H1 (cell line): ENCODE results near the gene MRTFA. TPM values are rescaled to one million over a fixed set of nuclear protein-coding genes. Genes with fewer than 3 reads are reported as not detected.

Experiments used
- CTCF ChIA-PET: fragments of 300-600 bp; sonication (Branson Sonifier 250); formaldehyde crosslinking; loops from one replicate; lab custom pipeline; 2021; ENCODE audit not compliant: partially characterized antibody; lab: Charles Lee
- POLR2A ChIA-PET: fragments of 300-600 bp; sonication (Branson Sonifier 250); formaldehyde crosslinking; loops from one replicate; lab custom pipeline; 2021; ENCODE audit warnings: inconsistent platforms; ENCODE audit not compliant: partially characterized antibody; lab: Charles Lee
- DNase-seq, 2 experiments: peaks; one replicate each; pipeline versions ENCODE4 v3.0.0 to v3.0.0-alpha.2; 2010 to 2022; ENCODE audit warnings: low spot score in 2 of 2, low read depth in 1 of 2, mixed read lengths in 1 of 2
- FAIRE-seq: peaks from 2 replicates; lab custom pipeline; 2011; peaks lifted over from hg19 to GRCh38; lab: Jason Lieb, UNC
- H2AFZ ChIP-seq: 2 replicates; pipeline ENCODE4 v1.8.1; 2012; ENCODE audit warnings: low read length, inconsistent platforms
- H2AK5ac ChIP-seq: 2 replicates; pipeline ENCODE4 v1.6.1; 2013; ENCODE audit warnings: low read depth, low read length
- H2BK120ac ChIP-seq: replicated peaks from 2 replicates; pipeline ENCODE3; 2013; ENCODE audit warnings: low read depth, low read length, inconsistent platforms
- H2BK12ac ChIP-seq: 2 replicates; pipeline ENCODE4 v1.6.1; 2013; ENCODE audit warnings: low read depth, low read length
- H2BK15ac ChIP-seq: 2 replicates; pipeline ENCODE4 v1.6.1; 2013; ENCODE audit warnings: low read length
- H2BK20ac ChIP-seq: 2 replicates; pipeline ENCODE4 v1.6.1; 2013; ENCODE audit warnings: low read length
- H2BK5ac ChIP-seq: 2 replicates; pipeline ENCODE4 v1.6.1; 2013; ENCODE audit warnings: low read depth, low read length
- H3K14ac ChIP-seq: 2 replicates; pipeline ENCODE4 v1.6.1; 2013; ENCODE audit warnings: inconsistent platforms; ENCODE audit not compliant: insufficient read length
- H3K18ac ChIP-seq: 2 replicates; pipeline ENCODE4 v1.6.1; 2013; ENCODE audit warnings: low read length; ENCODE audit errors: extremely low read depth
- H3K23ac ChIP-seq: 2 replicates; pipeline ENCODE4 v1.6.1; 2013; ENCODE audit warnings: inconsistent platforms; ENCODE audit not compliant: insufficient read length
- H3K23me2 ChIP-seq: 2 replicates; pipeline ENCODE4 v1.6.1; 2013; ENCODE audit warnings: low read depth, low read length
- H3K27ac ChIP-seq: 2 replicates; pipeline ENCODE4 v1.6.1; 2011; ENCODE audit warnings: low read depth, low read length, inconsistent platforms
- H3K27me3 ChIP-seq, 4 experiments: replicated peaks in 1 of 4; 1 replicate in 1 of 4; 2 replicates in 3 of 4; pipeline versions ENCODE4 v1.6.1 to v1.8.1; 2011 to 2013; ENCODE audit warnings: low read length in 3 of 4, mild to moderate bottlenecking in 3 of 4, inconsistent platforms in 2 of 4, mixed read lengths in 2 of 4, moderate library complexity in 1 of 4; ENCODE audit not compliant: control insufficient read depth in 3 of 4, insufficient read depth in 3 of 4; ENCODE audit errors: extremely low read depth in 1 of 4
- H3K36me3 ChIP-seq, 4 experiments: 2 replicates each; pipeline versions ENCODE4 v1.6.1 to v1.8.1; 2011 to 2013; ENCODE audit warnings: mild to moderate bottlenecking in 4 of 4, low read length in 3 of 4, moderate library complexity in 2 of 4, control low read depth in 1 of 4, inconsistent platforms in 1 of 4; ENCODE audit not compliant: insufficient read depth in 4 of 4, control insufficient read depth in 2 of 4
- H3K4ac ChIP-seq: replicated peaks from 2 replicates; pipeline ENCODE3; 2013; ENCODE audit warnings: low read length, low read depth, mixed read lengths, inconsistent platforms; ENCODE audit not compliant: insufficient read length
- H3K4me1 ChIP-seq, 4 experiments: replicated peaks in 1 of 4; 1 replicate in 1 of 4; 2 replicates in 3 of 4; pipeline versions ENCODE4 v1.6.1 to v1.8.1; 2011 to 2013; ENCODE audit warnings: low read length in 3 of 4, inconsistent platforms in 2 of 4, mixed read lengths in 1 of 4; ENCODE audit not compliant: insufficient read depth in 4 of 4, control insufficient read depth in 3 of 4
- H3K4me2 ChIP-seq, 2 experiments: 2 replicates each; pipeline versions ENCODE4 v1.6.1 to v1.8.1; 2011 to 2013; ENCODE audit warnings: low read depth in 2 of 2, low read length in 2 of 2, control low read depth in 1 of 2, inconsistent platforms in 1 of 2, mild to moderate bottlenecking in 1 of 2; ENCODE audit not compliant: insufficient read depth in 1 of 2
- H3K4me3 ChIP-seq, 4 experiments: fragments of 200-600, 300-600 bp in 1 of 4; sonication (generic), shearing (Covaris generic), sonication (Bioruptor Twin) in 1 of 4; 2 replicates each; pipeline versions ENCODE4 v1.5.1 to v1.8.1; 2011 to 2016; ENCODE audit warnings: low read length in 4 of 4, low read depth in 3 of 4, control low read depth in 2 of 4, inconsistent platforms in 2 of 4, mild to moderate bottlenecking in 2 of 4, mixed read lengths in 1 of 4, moderate library complexity in 1 of 4; ENCODE audit not compliant: insufficient read depth in 2 of 4; ENCODE audit errors: extremely low read depth in 1 of 4
- H3K56ac ChIP-seq: replicated peaks from 2 replicates; pipeline ENCODE3; 2013; ENCODE audit warnings: low read depth, mild to moderate bottlenecking, mixed read lengths, low read length, inconsistent platforms; ENCODE audit not compliant: insufficient read length
- H3K79me1 ChIP-seq: 2 replicates; pipeline ENCODE4 v1.6.1; 2013; ENCODE audit warnings: low read depth, low read length, control low read depth
- H3K79me2 ChIP-seq, 2 experiments: 2 replicates each; pipeline versions ENCODE4 v1.6.1 to v1.8.1; 2012 to 2013; ENCODE audit warnings: low read length in 2 of 2, mild to moderate bottlenecking in 2 of 2, inconsistent platforms in 1 of 2; ENCODE audit not compliant: insufficient read depth in 2 of 2, control insufficient read depth in 1 of 2
- H3K9ac ChIP-seq, 4 experiments: replicated peaks in 1 of 4; 1 replicate in 1 of 4; 2 replicates in 3 of 4; pipeline versions ENCODE4 v1.6.1 to v1.8.1; 2011 to 2013; ENCODE audit warnings: low read depth in 3 of 4, low read length in 3 of 4, control low read depth in 2 of 4, mild to moderate bottlenecking in 2 of 4, moderate library complexity in 2 of 4, inconsistent platforms in 1 of 4; ENCODE audit errors: extremely low read depth in 1 of 4
- H3K9me3 ChIP-seq, 2 experiments: 2 replicates each; pipeline versions ENCODE4 v1.6.1 to v1.8.1; 2012 to 2013; ENCODE audit warnings: mild to moderate bottlenecking in 2 of 2, moderate library complexity in 2 of 2, control low read depth in 1 of 2, inconsistent platforms in 1 of 2, low read depth in 1 of 2, low read length in 1 of 2, mixed read lengths in 1 of 2; ENCODE audit not compliant: insufficient read depth in 2 of 2
- H4K20me1 ChIP-seq, 2 experiments: replicated peaks in 1 of 2; 2 replicates each; pipeline versions ENCODE3 to v1.8.1; 2011 to 2013; ENCODE audit warnings: inconsistent platforms in 2 of 2, low read length in 2 of 2, mild to moderate bottlenecking in 1 of 2; ENCODE audit not compliant: insufficient read depth in 2 of 2, control insufficient read depth in 1 of 2
- H4K5ac ChIP-seq: 2 replicates; pipeline ENCODE4 v1.6.1; 2013; ENCODE audit warnings: low read length, low read depth, mixed read lengths, inconsistent platforms; ENCODE audit not compliant: insufficient read length
- H4K8ac ChIP-seq: 2 replicates; pipeline ENCODE4 v1.8.0; 2013; ENCODE audit warnings: mild to moderate bottlenecking, moderate library complexity, low read length, inconsistent platforms; ENCODE audit not compliant: insufficient read depth; ENCODE audit errors: extremely low read depth
- H4K91ac ChIP-seq: replicated peaks from 2 replicates; pipeline ENCODE3; 2013; ENCODE audit warnings: low read length, mixed read lengths, inconsistent platforms; ENCODE audit not compliant: insufficient read length
- CBX8 ChIP-seq: fragments of 300-800, 300-1000 bp; sonication (generic); IDR thresholded peaks from 2 replicates; pipeline ENCODE4 v1.7.1; 2016; ENCODE audit warnings: low read depth, low read length, borderline replicate concordance
- CTBP2 ChIP-seq: IDR thresholded peaks from 2 replicates; pipeline ENCODE4 v1.7.0; 2011; ENCODE audit warnings: borderline replicate concordance, mild to moderate bottlenecking, moderate library complexity, mixed read lengths, low read length; ENCODE audit not compliant: insufficient read depth, insufficient read length
- EP300 ChIP-seq, 2 experiments: IDR thresholded peaks; 1 replicate in 1 of 2; 2 replicates in 1 of 2; pipeline ENCODE4 v1.6.1; 2011 to 2012; ENCODE audit warnings: low read depth in 2 of 2, low read length in 2 of 2, mild to moderate bottlenecking in 2 of 2, borderline replicate concordance in 1 of 2, inconsistent platforms in 1 of 2, moderate library complexity in 1 of 2
- HDAC6 ChIP-seq: IDR thresholded peaks from one replicate; pipeline ENCODE4 v1.7.1; 2012; ENCODE audit warnings: low read depth, mild to moderate bottlenecking, inconsistent platforms, low read length, moderate library complexity
- JUND ChIP-seq: IDR thresholded peaks from 2 replicates; pipeline ENCODE4 v1.6.1; 2011; ENCODE audit warnings: mild to moderate bottlenecking, improper control_type of control experiment, low read length
- KDM1A ChIP-seq: fragments of 200-600, 300-600 bp; sonication (generic); IDR thresholded peaks from 2 replicates; pipeline ENCODE4 v1.7.1; 2016; ENCODE audit warnings: mild to moderate bottlenecking, low read length, borderline replicate concordance
- KDM4A ChIP-seq: IDR thresholded peaks from one replicate; pipeline ENCODE4 v1.7.1; 2012; ENCODE audit warnings: low read depth, mild to moderate bottlenecking, moderate library complexity, low read length, inconsistent platforms; ENCODE audit not compliant: severe bottlenecking
- RAD21 ChIP-seq, 2 experiments: IDR thresholded peaks in 1 of 2; conservative IDR thresholded peaks in 1 of 2; 2 replicates each; pipeline ENCODE4 v1.6.1; 2011; ENCODE audit warnings: low read depth in 2 of 2, low read length in 2 of 2, improper control_type of control experiment in 1 of 2, inconsistent platforms in 1 of 2, mild to moderate bottlenecking in 1 of 2, moderate library complexity in 1 of 2
- RFX5 ChIP-seq: IDR thresholded peaks from 2 replicates; pipeline ENCODE4 v1.6.1; 2011; ENCODE audit warnings: low read depth, low read length, improper control_type of control experiment, borderline replicate concordance
- SAP30 ChIP-seq: fragments of 300-600 bp; sonication (generic); IDR thresholded peaks from 2 replicates; pipeline ENCODE4 v1.7.1; 2012; ENCODE audit warnings: low read length, moderate library complexity, mild to moderate bottlenecking, inconsistent platforms; ENCODE audit not compliant: insufficient read depth, insufficient replicate concordance
- SIN3A ChIP-seq, 2 experiments: IDR thresholded peaks in 1 of 2; conservative IDR thresholded peaks in 1 of 2; 2 replicates each; pipeline ENCODE4 v1.6.1; 2011 to 2012; ENCODE audit warnings: low read length in 2 of 2, improper control_type of control experiment in 1 of 2, low read depth in 1 of 2, mild to moderate bottlenecking in 1 of 2
- SRF ChIP-seq: IDR thresholded peaks from 2 replicates; pipeline ENCODE4 v1.6.1; 2011; ENCODE audit warnings: mild to moderate bottlenecking, low read depth, low read length, moderate library complexity
- SUZ12 ChIP-seq: fragments of 200-600 bp; sonication (generic); IDR thresholded peaks from 2 replicates; pipeline ENCODE4 v1.6.1; 2012; ENCODE audit warnings: mild to moderate bottlenecking, inconsistent platforms, low read length, moderate library complexity, mixed read lengths
- TEAD4 ChIP-seq: IDR thresholded peaks from 2 replicates; pipeline ENCODE4 v1.6.1; 2012; ENCODE audit warnings: low read depth, low read length, inconsistent platforms, mixed read lengths
- polyA plus RNA-seq, 7 experiments: library from polyadenylated mRNA; depleted of rRNA in 3 of 7; stranded (reverse) in 5 of 7; unstranded in 2 of 7; fragments of >200 nt in 5 of 7; fragments of 200-250 nt in 2 of 7; gene quantifications; 1 replicate in 5 of 7; 2 replicates in 1 of 7; 4 replicates in 1 of 7; pipeline versions ENCODE4 v1.2.1 to v1.2.3, GENCODE V29; 2011 to 2013; ENCODE audit warnings: missing spikeins in 2 of 7, mixed read lengths in 2 of 7
- total RNA-seq: library from RNA; stranded (reverse); fragmentation: NEBNext Ultra II Directional; extraction: Animal tissue kit (Norgen Biotek cat#: 25700); gene quantifications from 2 replicates; pipeline ENCODE4 v1.2.1, GENCODE V29; 2021

MRTFA gene
- total and polyA plus RNA-seq, 2 of the 8 experiments (the other 6 are each of a cell fraction or from before 2014, with no cell fraction given): 5.4 to 37.9 TPM

DNA sequence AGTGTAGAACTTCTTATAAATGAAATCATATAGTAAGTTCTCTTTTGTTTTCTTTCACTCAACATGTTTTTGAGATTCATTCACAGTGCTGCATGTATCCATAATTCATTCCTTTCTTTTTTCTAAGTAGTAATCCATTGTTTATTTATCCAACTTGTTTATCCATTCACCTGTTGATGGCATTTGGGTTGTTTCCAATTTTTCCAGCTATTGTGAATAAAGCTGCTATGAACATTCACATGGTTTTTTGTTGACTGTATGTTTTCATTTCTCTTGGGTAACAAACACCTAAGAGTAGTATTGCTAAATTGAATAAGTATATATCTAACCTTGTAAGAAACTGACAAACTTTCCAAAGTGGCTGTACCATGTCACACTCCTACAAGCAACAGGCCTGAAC is 23.5 kb downstream of the MRTFA start:
- ChIA-PET POLR2A (interaction anchor here (0.7 kb wide), 1 partner anchor 748 kb away, joined by 4 read pairs; no protein-coding TSS in a partner anchor), CTCF (no interaction called here)
- no peak overlapping the region for H2BK5ac ChIP-seq
- DNase-seq (no peak), FAIRE-seq (no peak)
- H3K4me1 ChIP-seq: no peaks in the 10 kb centered on the region; a peak in 1 of 7 replicates
- H3K79me2 ChIP-seq: peaks cover 0 to 52% of the 10 kb centered on the region in 2 experiments; a peak in 3 of 4 replicates
- no peak overlapping the region for H3K4me3 ChIP-seq
- H2AK5ac ChIP-seq: no peak overlapping the region
- H2BK20ac ChIP-seq: no peak overlapping the region
- no peak overlapping the region for H2BK15ac ChIP-seq
- H3K23ac ChIP-seq: no peak overlapping the region
- no peak overlapping the region for H3K4ac ChIP-seq
- no peaks in the 10 kb centered on the region for H3K27me3 ChIP-seq
- no peak overlapping the region for H3K14ac ChIP-seq
- no peak overlapping the region for H4K5ac ChIP-seq
- H3K4me2 ChIP-seq: no peak overlapping the region
- H3K79me1 ChIP-seq: no peaks in the 10 kb centered on the region; the same call in 1 of the 2 replicates
- H3K56ac ChIP-seq: no peak overlapping the region
- H4K20me1 ChIP-seq: no peaks in the 10 kb centered on the region
- H3K9me3 ChIP-seq: no peaks in the 10 kb centered on the region
- H3K9ac ChIP-seq: no peak overlapping the region; a peak in 1 of 7 replicates
- no peaks in the 10 kb centered on the region for H3K23me2 ChIP-seq
- H3K27ac ChIP-seq: no peak overlapping the region
- H2BK12ac ChIP-seq: no peak overlapping the region
- H4K91ac ChIP-seq: no peak overlapping the region
- H4K8ac ChIP-seq: no peak overlapping the region
- no peak overlapping the region for H3K18ac ChIP-seq
- H2AFZ ChIP-seq: no peak overlapping the region
- H2BK120ac ChIP-seq: no peak overlapping the region
- no peak for TF ChIP-seq JUND
- no peak for TF ChIP-seq RAD21 (IDR thresholded peaks at IDR 0.05 in 1 of 2, conservative IDR thresholded peaks at IDR 0.05 in 1 of 2; ENCODE audit: low read depth in 2 of 2, low read length in 2 of 2)
- no peak for TF ChIP-seq CBX8
- no peak for TF ChIP-seq SAP30
- no peak for TF ChIP-seq KDM4A
- TF ChIP-seq CTBP2: no peak
- TF ChIP-seq EP300 (IDR thresholded peaks at IDR 0.05; ENCODE audit: borderline replicate concordance in 1 of 2, low read depth in 2 of 2, low read length in 2 of 2): no peak
- no peak for TF ChIP-seq SRF
- TF ChIP-seq SUZ12: no peak
- no peak for TF ChIP-seq KDM1A
- no peak for TF ChIP-seq SIN3A (conservative IDR thresholded peaks at IDR 0.05 in 1 of 2, IDR thresholded peaks at IDR 0.05 in 1 of 2; ENCODE audit: low read depth in 1 of 2, low read length in 2 of 2)
- TF ChIP-seq HDAC6: no peak
- no peak for TF ChIP-seq TEAD4
- no peak for TF ChIP-seq RFX5
- TF ChIP-seq, all 59 proteins: peak for 0
- H3K36me3 ChIP-seq: no peaks in the 10 kb centered on the region
